ENCODE data around the gene PARP12.

Gene PARP12

DNA sequence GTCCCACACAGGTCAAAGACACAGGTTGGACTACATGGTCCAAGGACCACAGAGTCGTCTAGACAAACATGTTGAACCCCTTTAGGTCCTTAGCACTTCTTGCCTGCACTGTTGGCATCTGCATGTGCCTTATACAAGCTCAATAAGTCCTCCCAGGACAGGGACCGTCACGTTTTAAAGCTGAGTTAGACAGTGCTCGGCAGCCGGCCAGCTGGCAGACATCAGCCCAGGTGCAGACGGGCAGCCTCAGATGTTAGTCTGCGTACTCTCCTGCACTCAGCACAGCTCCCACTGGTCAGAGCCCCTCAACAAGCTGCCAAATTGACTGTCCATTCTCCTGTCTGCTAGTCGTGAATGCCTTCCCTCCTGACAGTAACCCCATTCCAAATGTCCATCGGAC is 34.9 kb downstream of the PARP12 start:
- DNase-seq (ENCODE audit: low read depth, low spot score), result no peak
- TF ChIP-seq SUZ12 (IDR thresholded peaks at IDR 0.05; ENCODE audit: extremely low read depth, insufficient read depth, insufficient read length), result no peak
- no peak for TF ChIP-seq YY1 (IDR thresholded peaks at IDR 0.05; ENCODE audit: insufficient read depth, insufficient read length)
- TF ChIP-seq ZNF274 (IDR thresholded peaks at IDR 0.05; ENCODE audit: low read depth, low read length), result no peak
- no peak overlapping the region for H3K9ac ChIP-seq (ENCODE audit: insufficient read length, low read depth)
- no peaks in the 10 kb centered on the region for H3K9me3 ChIP-seq (ENCODE audit: insufficient read depth, low read length)
- no peaks in the 10 kb centered on the region for H3K36me3 ChIP-seq (ENCODE audit: insufficient read depth, insufficient read length, low read length)
- no peak overlapping the region for H3K4me3 ChIP-seq (ENCODE audit: insufficient read length, low read depth)
- no peaks in the 10 kb centered on the region for H3K4me1 ChIP-seq (ENCODE audit: insufficient read depth, insufficient read length)
- no peaks in the 10 kb centered on the region for H3K27me3 ChIP-seq (ENCODE audit: insufficient read depth, insufficient read length)

DNA sequence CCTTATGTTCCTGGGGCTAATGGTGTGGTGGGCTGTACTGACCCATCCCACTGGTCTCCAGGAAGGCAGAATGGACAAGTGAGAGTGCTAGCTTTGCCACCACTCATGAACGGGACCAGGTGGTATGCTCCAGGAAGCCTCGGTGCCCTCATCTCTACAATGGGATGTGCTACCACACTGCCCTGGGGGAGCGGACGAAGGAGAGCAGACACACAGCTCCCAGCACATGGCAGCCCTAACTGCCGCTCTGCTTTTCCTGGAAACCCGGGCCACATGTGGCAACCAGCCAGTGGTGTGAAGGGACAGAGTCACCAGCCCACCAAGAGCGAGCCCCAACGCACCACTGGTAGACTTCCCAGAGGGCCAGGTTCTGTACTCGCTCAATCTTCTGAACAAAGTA is 35.8 kb downstream of the PARP12 start:
- TF ChIP-seq ZNF274 (IDR thresholded peaks at IDR 0.05; ENCODE audit: low read depth, low read length) (no peak), SUZ12 (IDR thresholded peaks at IDR 0.05; ENCODE audit: extremely low read depth, insufficient read depth, insufficient read length) (no peak), YY1 (IDR thresholded peaks at IDR 0.05; ENCODE audit: insufficient read depth, insufficient read length) (no peak)
- Histone ChIP-seq H3K4me3 (ENCODE audit: insufficient read length, low read depth) (no peak overlapping the region), H3K9me3 (ENCODE audit: insufficient read depth, low read length) (no peaks in the 10 kb centered on the region), H3K4me1 (ENCODE audit: insufficient read depth, insufficient read length) (no peaks in the 10 kb centered on the region), H3K9ac (ENCODE audit: insufficient read length, low read depth) (no peak overlapping the region), H3K36me3 (ENCODE audit: insufficient read depth, insufficient read length, low read length) (peaks cover 2% of the 10 kb centered on the region), H3K27me3 (ENCODE audit: insufficient read depth, insufficient read length) (no peaks in the 10 kb centered on the region)
- no peak for DNase-seq (ENCODE audit: low read depth, low spot score)

DNA sequence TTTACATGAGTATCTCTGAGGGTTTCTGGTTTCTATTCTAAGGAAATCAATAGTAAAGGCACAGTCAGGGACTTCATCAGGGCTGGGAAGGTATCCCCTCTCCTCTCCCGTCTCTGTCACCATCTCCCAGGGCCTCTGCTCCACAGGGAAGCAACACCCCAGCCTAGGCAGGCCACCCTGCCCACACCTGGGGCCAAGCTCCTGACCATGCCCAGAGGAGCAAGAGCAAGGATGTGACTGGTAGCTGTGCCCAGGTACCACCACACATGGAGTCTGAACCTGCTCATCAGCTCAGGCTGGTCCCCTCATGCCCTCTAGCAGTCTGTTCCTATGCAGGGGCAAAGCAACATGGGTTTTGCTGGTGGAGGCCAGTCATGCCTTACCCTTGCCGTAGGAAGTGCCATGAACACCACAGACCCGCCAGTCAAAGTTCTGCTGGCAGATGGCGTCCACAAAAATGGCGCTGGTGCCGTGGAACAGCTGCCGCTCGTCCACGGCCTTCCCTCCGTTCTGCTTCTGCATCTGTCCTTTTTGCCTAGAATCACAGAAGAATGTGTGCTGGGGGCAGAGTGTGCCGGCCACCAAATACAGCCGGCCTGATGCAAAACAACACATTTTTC is 36.8 kb downstream of the PARP12 start:
- Histone ChIP-seq H3K36me3 (ENCODE audit: insufficient read depth, insufficient read length, low read length) (peaks cover 2% of the 10 kb centered on the region), H3K27me3 (ENCODE audit: insufficient read depth, insufficient read length) (no peaks in the 10 kb centered on the region), H3K4me1 (ENCODE audit: insufficient read depth, insufficient read length) (no peaks in the 10 kb centered on the region), H3K9me3 (ENCODE audit: insufficient read depth, low read length) (no peaks in the 10 kb centered on the region), H3K4me3 (ENCODE audit: insufficient read length, low read depth) (no peak overlapping the region), H3K9ac (ENCODE audit: insufficient read length, low read depth) (no peak overlapping the region)
- TF ChIP-seq YY1 (IDR thresholded peaks at IDR 0.05; ENCODE audit: insufficient read depth, insufficient read length) (no peak), ZNF274 (IDR thresholded peaks at IDR 0.05; ENCODE audit: low read depth, low read length) (no peak), SUZ12 (IDR thresholded peaks at IDR 0.05; ENCODE audit: extremely low read depth, insufficient read depth, insufficient read length) (no peak)
- no peak for DNase-seq (ENCODE audit: low read depth, low spot score)

DNA sequence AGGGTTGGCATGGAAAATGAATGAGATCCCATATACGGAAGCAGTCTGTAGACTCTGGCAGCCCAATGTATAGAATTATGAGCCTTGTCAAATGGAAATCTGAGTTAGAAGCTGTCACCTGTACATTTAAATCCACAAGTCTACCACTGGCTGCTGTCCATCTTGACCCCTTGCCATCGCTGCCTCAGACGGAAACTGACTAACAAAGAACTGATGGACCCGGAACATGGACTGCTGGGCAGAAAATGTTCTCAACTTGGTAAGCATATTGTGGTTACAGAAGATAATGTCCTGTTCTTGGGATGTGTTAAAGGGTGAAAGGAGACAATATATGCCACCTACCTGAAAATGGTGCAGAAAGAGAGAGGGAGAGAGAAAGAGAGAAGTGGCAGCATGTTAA is 37.5 kb downstream of the PARP12 start:
- H3K36me3 ChIP-seq (ENCODE audit: insufficient read depth, insufficient read length, low read length), result peaks cover 2% of the 10 kb centered on the region
- H3K4me1 ChIP-seq (ENCODE audit: insufficient read depth, insufficient read length), result no peaks in the 10 kb centered on the region
- TF ChIP-seq SUZ12 (IDR thresholded peaks at IDR 0.05; ENCODE audit: extremely low read depth, insufficient read depth, insufficient read length) (no peak), ZNF274 (IDR thresholded peaks at IDR 0.05; ENCODE audit: low read depth, low read length) (no peak), YY1 (IDR thresholded peaks at IDR 0.05; ENCODE audit: insufficient read depth, insufficient read length) (no peak)
- no peak for DNase-seq (ENCODE audit: low read depth, low spot score)
- no peaks in the 10 kb centered on the region for H3K27me3 ChIP-seq (ENCODE audit: insufficient read depth, insufficient read length)
- H3K9me3 ChIP-seq (ENCODE audit: insufficient read depth, low read length), result no peaks in the 10 kb centered on the region
- H3K4me3 ChIP-seq (ENCODE audit: insufficient read length, low read depth), result no peak overlapping the region
- H3K9ac ChIP-seq (ENCODE audit: insufficient read length, low read depth), result no peak overlapping the region

DNA sequence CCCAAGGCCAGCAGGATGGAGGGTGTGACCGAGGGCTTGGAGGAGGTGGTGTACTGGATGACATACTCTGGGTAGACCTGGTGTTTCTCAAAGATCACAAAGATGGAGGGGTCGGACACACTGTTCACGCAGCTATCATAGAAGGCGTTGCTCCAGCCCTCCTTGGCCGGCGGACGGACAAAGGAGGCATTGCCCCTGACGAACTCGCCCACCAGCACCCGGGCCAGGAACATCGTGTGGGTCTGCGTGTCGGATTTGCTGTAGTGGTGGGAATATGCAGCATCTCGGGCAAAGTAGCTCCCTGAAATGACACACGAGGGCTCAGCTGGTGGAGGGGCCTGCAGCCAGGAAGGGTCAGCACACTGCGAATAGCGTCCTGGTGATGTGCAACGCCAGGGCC is 38.2 kb downstream of the PARP12 start:
- H3K36me3 ChIP-seq (ENCODE audit: insufficient read depth, insufficient read length, low read length), result peaks cover 2% of the 10 kb centered on the region
- H3K9me3 ChIP-seq (ENCODE audit: insufficient read depth, low read length), result no peaks in the 10 kb centered on the region
- TF ChIP-seq ZNF274 (IDR thresholded peaks at IDR 0.05; ENCODE audit: low read depth, low read length) (no peak), YY1 (IDR thresholded peaks at IDR 0.05; ENCODE audit: insufficient read depth, insufficient read length) (no peak), SUZ12 (IDR thresholded peaks at IDR 0.05; ENCODE audit: extremely low read depth, insufficient read depth, insufficient read length) (no peak)
- H3K9ac ChIP-seq (ENCODE audit: insufficient read length, low read depth), result no peak overlapping the region
- no peak overlapping the region for H3K4me3 ChIP-seq (ENCODE audit: insufficient read length, low read depth)
- no peak for DNase-seq (ENCODE audit: low read depth, low spot score)
- H3K4me1 ChIP-seq (ENCODE audit: insufficient read depth, insufficient read length), result no peaks in the 10 kb centered on the region
- H3K27me3 ChIP-seq (ENCODE audit: insufficient read depth, insufficient read length), result no peaks in the 10 kb centered on the region

DNA sequence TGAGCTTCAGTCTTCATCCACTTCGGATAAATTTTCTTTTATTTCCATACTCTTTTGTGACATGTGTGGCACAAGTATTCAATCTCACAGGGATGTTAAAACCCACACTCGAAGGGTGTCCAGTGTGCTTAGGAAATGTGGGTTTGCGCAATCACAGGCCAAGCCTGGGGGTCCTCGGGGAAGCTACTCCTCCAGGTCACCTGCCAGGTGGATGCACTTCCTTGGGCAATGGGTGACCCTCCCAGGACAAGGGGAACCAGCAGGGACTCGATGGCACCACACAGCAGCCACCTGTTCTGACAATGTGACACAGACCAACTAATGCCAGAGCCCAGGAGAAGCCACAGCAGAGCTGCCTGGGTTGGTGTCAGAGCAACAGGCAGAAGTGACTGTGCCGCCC is 39.0 kb downstream of the PARP12 start:
- TF ChIP-seq YY1 (IDR thresholded peaks at IDR 0.05; ENCODE audit: insufficient read depth, insufficient read length), result no peak
- no peak for TF ChIP-seq ZNF274 (IDR thresholded peaks at IDR 0.05; ENCODE audit: low read depth, low read length)
- TF ChIP-seq SUZ12 (IDR thresholded peaks at IDR 0.05; ENCODE audit: extremely low read depth, insufficient read depth, insufficient read length), result no peak
- H3K9ac ChIP-seq (ENCODE audit: insufficient read length, low read depth), result no peak overlapping the region
- H3K36me3 ChIP-seq (ENCODE audit: insufficient read depth, insufficient read length, low read length), result peaks cover 2% of the 10 kb centered on the region
- no peaks in the 10 kb centered on the region for H3K27me3 ChIP-seq (ENCODE audit: insufficient read depth, insufficient read length)
- H3K9me3 ChIP-seq (ENCODE audit: insufficient read depth, low read length), result no peaks in the 10 kb centered on the region
- no peak overlapping the region for H3K4me3 ChIP-seq (ENCODE audit: insufficient read length, low read depth)
- no peaks in the 10 kb centered on the region for H3K4me1 ChIP-seq (ENCODE audit: insufficient read depth, insufficient read length)
- no peak for DNase-seq (ENCODE audit: low read depth, low spot score)

DNA sequence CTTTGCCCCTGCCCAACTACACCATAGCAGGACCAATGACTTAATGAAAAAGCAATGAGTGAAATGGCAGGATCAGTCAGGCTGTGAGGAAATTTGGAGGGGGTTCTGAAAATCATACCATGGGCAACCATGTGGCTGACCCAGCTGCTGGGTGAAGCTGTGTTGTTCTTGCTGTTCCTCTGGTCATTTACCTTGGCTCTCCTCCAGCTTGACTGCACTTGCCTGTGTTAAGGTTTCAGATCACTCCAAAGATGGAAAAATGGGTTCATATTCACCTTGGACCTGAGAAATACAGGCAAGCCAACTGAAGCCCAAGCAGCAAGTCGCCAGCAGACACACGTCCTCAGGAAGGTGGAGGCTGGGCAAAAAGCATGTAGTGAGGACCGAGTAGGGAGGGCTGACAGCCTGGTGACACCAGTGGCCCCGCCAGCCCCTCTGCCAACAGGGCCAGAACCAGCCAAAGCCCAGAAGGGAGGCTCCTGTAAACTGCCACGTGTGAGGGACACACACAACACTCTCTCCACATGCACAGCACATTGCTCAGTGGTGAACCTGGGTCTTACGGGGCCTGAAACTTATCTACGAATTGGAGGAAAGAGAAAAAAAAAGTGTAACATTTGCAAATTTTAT is 40.1 kb downstream of the PARP12 start:
- DNase-seq (ENCODE audit: low read depth, low spot score), result no peak
- Histone ChIP-seq H3K9ac (ENCODE audit: insufficient read length, low read depth) (no peak overlapping the region), H3K27me3 (ENCODE audit: insufficient read depth, insufficient read length) (no peaks in the 10 kb centered on the region), H3K36me3 (ENCODE audit: insufficient read depth, insufficient read length, low read length) (peaks cover 2% of the 10 kb centered on the region), H3K4me1 (ENCODE audit: insufficient read depth, insufficient read length) (no peaks in the 10 kb centered on the region), H3K4me3 (ENCODE audit: insufficient read length, low read depth) (no peak overlapping the region), H3K9me3 (ENCODE audit: insufficient read depth, low read length) (no peaks in the 10 kb centered on the region)
- TF ChIP-seq YY1 (IDR thresholded peaks at IDR 0.05; ENCODE audit: insufficient read depth, insufficient read length) (no peak), SUZ12 (IDR thresholded peaks at IDR 0.05; ENCODE audit: extremely low read depth, insufficient read depth, insufficient read length) (no peak), ZNF274 (IDR thresholded peaks at IDR 0.05; ENCODE audit: low read depth, low read length) (no peak)
